ENCODE measurements around the gene EHD1.
"Not testable (repeated sequence)": the region's sequence is repeated elsewhere in the genome, so short reads cannot be mapped to it uniquely, and the experiment has no call there.

Gene EHD1

GRCh38 chr11:64832467-64833197 lies 45.8 kb downstream of the EHD1 start:
- no peaks in the 10 kb centered on the region for H3K9me3 ChIP-seq (ENCODE audit: control insufficient read depth in 2 of 2, low read length in 2 of 2)

GRCh38 chr11:64831411-64831891 lies 47.0 kb downstream of the EHD1 start:
- H3K27ac ChIP-seq (ENCODE audit: low read depth in 2 of 2, low read length in 2 of 2) = no peak overlapping the region
- H3K36me3 ChIP-seq (ENCODE audit: control insufficient read depth in 2 of 2, insufficient read depth in 2 of 2, low read length in 2 of 2) = peaks cover 26 to 53% of the 10 kb centered on the region in 2 donors
- no peak overlapping the region for H3K9ac ChIP-seq (ENCODE audit: low read depth in 1 of 2, low read length in 2 of 2)
- no peaks in the 10 kb centered on the region for H3K9me3 ChIP-seq (ENCODE audit: control insufficient read depth in 2 of 2, low read length in 2 of 2)
- H3K4me1 ChIP-seq (ENCODE audit: control insufficient read depth in 2 of 2, insufficient read depth in 2 of 2, low read length in 2 of 2) = peaks cover 0 to 5% of the 10 kb centered on the region in 2 donors
- no peak overlapping the region for H3K4me3 ChIP-seq (ENCODE audit: low read length in 2 of 2)
- no peaks in the 10 kb centered on the region for H3K27me3 ChIP-seq (ENCODE audit: control insufficient read depth in 2 of 2, insufficient read depth in 2 of 2, low read length in 2 of 2)

More at GRCh38 chr11:64832467-64833197, 45.8 kb downstream of the EHD1 start:
- Histone ChIP-seq H3K4me3 (ENCODE audit: low read length in 2 of 2) (no peak overlapping the region), H3K27ac (ENCODE audit: low read depth in 2 of 2, low read length in 2 of 2) (no peak overlapping the region), H3K4me1 (ENCODE audit: control insufficient read depth in 2 of 2, insufficient read depth in 2 of 2, low read length in 2 of 2) (peaks cover 0 to 5% of the 10 kb centered on the region in 2 donors), H3K9ac (ENCODE audit: low read depth in 1 of 2, low read length in 2 of 2) (no peak overlapping the region), H3K36me3 (ENCODE audit: control insufficient read depth in 2 of 2, insufficient read depth in 2 of 2, low read length in 2 of 2) (peaks cover 22 to 42% of the 10 kb centered on the region in 2 donors), H3K27me3 (ENCODE audit: control insufficient read depth in 2 of 2, insufficient read depth in 2 of 2, low read length in 2 of 2) (no peaks in the 10 kb centered on the region)

GRCh38 chr11:64829536-64830251 lies 48.7 kb downstream of the EHD1 start:
- no peaks in the 10 kb centered on the region for H3K4me1 ChIP-seq (ENCODE audit: control insufficient read depth in 2 of 2, insufficient read depth in 2 of 2, low read length in 2 of 2)
- no peak overlapping the region for H3K27ac ChIP-seq (ENCODE audit: low read depth in 2 of 2, low read length in 2 of 2)
- H3K9ac ChIP-seq (ENCODE audit: low read depth in 1 of 2, low read length in 2 of 2) = no peak overlapping the region
- H3K4me3 ChIP-seq (ENCODE audit: low read length in 2 of 2) = no peak overlapping the region
- no peaks in the 10 kb centered on the region for H3K9me3 ChIP-seq (ENCODE audit: control insufficient read depth in 2 of 2, low read length in 2 of 2)
- peaks cover 33 to 56% of the 10 kb centered on the region in 2 donors for H3K36me3 ChIP-seq (ENCODE audit: control insufficient read depth in 2 of 2, insufficient read depth in 2 of 2, low read length in 2 of 2)
- no peaks in the 10 kb centered on the region for H3K27me3 ChIP-seq (ENCODE audit: control insufficient read depth in 2 of 2, insufficient read depth in 2 of 2, low read length in 2 of 2)

GRCh38 chr11:64827451-64827839 lies 51.0 kb downstream of the EHD1 start:
- H3K4me3 ChIP-seq (ENCODE audit: low read length in 2 of 2) = no peak overlapping the region
- no peaks in the 10 kb centered on the region for H3K27me3 ChIP-seq (ENCODE audit: control insufficient read depth in 2 of 2, insufficient read depth in 2 of 2, low read length in 2 of 2)
- no peaks in the 10 kb centered on the region for H3K9me3 ChIP-seq (ENCODE audit: control insufficient read depth in 2 of 2, low read length in 2 of 2)
- no peak overlapping the region for H3K9ac ChIP-seq (ENCODE audit: low read depth in 1 of 2, low read length in 2 of 2)
- H3K27ac ChIP-seq (ENCODE audit: low read depth in 2 of 2, low read length in 2 of 2) = no peak overlapping the region
- H3K36me3 ChIP-seq (ENCODE audit: control insufficient read depth in 2 of 2, insufficient read depth in 2 of 2, low read length in 2 of 2) = peaks cover 28 to 37% of the 10 kb centered on the region in 2 donors
- H3K4me1 ChIP-seq (ENCODE audit: control insufficient read depth in 2 of 2, insufficient read depth in 2 of 2, low read length in 2 of 2) = no peaks in the 10 kb centered on the region

GRCh38 chr11:64826578-64827450 lies 51.6 kb downstream of the EHD1 start:
- Histone ChIP-seq H3K9me3 (ENCODE audit: control insufficient read depth in 2 of 2, low read length in 2 of 2) (no peaks in the 10 kb centered on the region), H3K27me3 (ENCODE audit: control insufficient read depth in 2 of 2, insufficient read depth in 2 of 2, low read length in 2 of 2) (no peaks in the 10 kb centered on the region), H3K4me1 (ENCODE audit: control insufficient read depth in 2 of 2, insufficient read depth in 2 of 2, low read length in 2 of 2) (no peaks in the 10 kb centered on the region), H3K36me3 (ENCODE audit: control insufficient read depth in 2 of 2, insufficient read depth in 2 of 2, low read length in 2 of 2) (peaks cover 23 to 35% of the 10 kb centered on the region in 2 donors), H3K27ac (ENCODE audit: low read depth in 2 of 2, low read length in 2 of 2) (no peak overlapping the region), H3K4me3 (ENCODE audit: low read length in 2 of 2) (no peak overlapping the region), H3K9ac (ENCODE audit: low read depth in 1 of 2, low read length in 2 of 2) (no peak overlapping the region)

- no peaks in the 10 kb centered on the region for H3K4me1 ChIP-seq (ENCODE audit: control insufficient read depth in 2 of 2, insufficient read depth in 2 of 2, low read length in 2 of 2)
- H3K36me3 ChIP-seq (ENCODE audit: control insufficient read depth in 2 of 2, insufficient read depth in 2 of 2, low read length in 2 of 2) = peaks cover 23 to 32% of the 10 kb centered on the region in 2 donors
- no peak overlapping the region for H3K27ac ChIP-seq (ENCODE audit: low read depth in 2 of 2, low read length in 2 of 2)
- no peaks in the 10 kb centered on the region for H3K9me3 ChIP-seq (ENCODE audit: control insufficient read depth in 2 of 2, low read length in 2 of 2)
- no peaks in the 10 kb centered on the region for H3K27me3 ChIP-seq (ENCODE audit: control insufficient read depth in 2 of 2, insufficient read depth in 2 of 2, low read length in 2 of 2)
- H3K9ac ChIP-seq (ENCODE audit: low read depth in 1 of 2, low read length in 2 of 2) = no peak overlapping the region
- H3K4me3 ChIP-seq (ENCODE audit: low read length in 2 of 2) = no peak overlapping the region
Observed at GRCh38 chr11:64826062-64826461, 52.4 kb downstream of the EHD1 start.

GRCh38 chr11:64823568-64824119 lies 54.8 kb downstream of the EHD1 start:
- Histone ChIP-seq H3K27ac (ENCODE audit: low read depth in 2 of 2, low read length in 2 of 2) (no peak overlapping the region), H3K9ac (ENCODE audit: low read depth in 1 of 2, low read length in 2 of 2) (no peak overlapping the region), H3K27me3 (ENCODE audit: control insufficient read depth in 2 of 2, insufficient read depth in 2 of 2, low read length in 2 of 2) (no peaks in the 10 kb centered on the region), H3K4me3 (ENCODE audit: low read length in 2 of 2) (no peak overlapping the region), H3K36me3 (ENCODE audit: control insufficient read depth in 2 of 2, insufficient read depth in 2 of 2, low read length in 2 of 2) (peaks cover 19 to 21% of the 10 kb centered on the region in 2 donors), H3K4me1 (ENCODE audit: control insufficient read depth in 2 of 2, insufficient read depth in 2 of 2, low read length in 2 of 2) (no peaks in the 10 kb centered on the region), H3K9me3 (ENCODE audit: control insufficient read depth in 2 of 2, low read length in 2 of 2) (no peaks in the 10 kb centered on the region)

- Histone ChIP-seq H3K9me3 (ENCODE audit: control insufficient read depth in 2 of 2, low read length in 2 of 2) (no peaks in the 10 kb centered on the region), H3K4me3 (ENCODE audit: low read length in 2 of 2) (no peak overlapping the region), H3K27ac (ENCODE audit: low read depth in 2 of 2, low read length in 2 of 2) (no peak overlapping the region), H3K9ac (ENCODE audit: low read depth in 1 of 2, low read length in 2 of 2) (no peak overlapping the region), H3K27me3 (ENCODE audit: control insufficient read depth in 2 of 2, insufficient read depth in 2 of 2, low read length in 2 of 2) (no peaks in the 10 kb centered on the region), H3K4me1 (ENCODE audit: control insufficient read depth in 2 of 2, insufficient read depth in 2 of 2, low read length in 2 of 2) (no peaks in the 10 kb centered on the region), H3K36me3 (ENCODE audit: control insufficient read depth in 2 of 2, insufficient read depth in 2 of 2, low read length in 2 of 2) (no peaks in the 10 kb centered on the region)
Observed at GRCh38 chr11:64817476-64817875, 60.9 kb downstream of the EHD1 start.

GRCh38 chr11:64815433-64815832 lies 63.0 kb downstream of the EHD1 start:
- H3K4me1 ChIP-seq (ENCODE audit: control insufficient read depth in 2 of 2, insufficient read depth in 2 of 2, low read length in 2 of 2); H3K4me3 ChIP-seq (ENCODE audit: low read length in 2 of 2); H3K9ac ChIP-seq (ENCODE audit: low read depth in 1 of 2, low read length in 2 of 2); H3K27me3 ChIP-seq (ENCODE audit: control insufficient read depth in 2 of 2, insufficient read depth in 2 of 2, low read length in 2 of 2); H3K9me3 ChIP-seq (ENCODE audit: control insufficient read depth in 2 of 2, low read length in 2 of 2); H3K36me3 ChIP-seq (ENCODE audit: control insufficient read depth in 2 of 2, insufficient read depth in 2 of 2, low read length in 2 of 2); H3K27ac ChIP-seq (ENCODE audit: low read depth in 2 of 2, low read length in 2 of 2): not testable (repeated sequence)

Measured in mucosa of rectum (tissue), 2 donors.